Fibroblast of mammary gland (primary cell): ENCODE measurements around the gene CERS3.
"Not testable (repeated sequence)": the region's sequence is repeated elsewhere in the genome, so short reads cannot be mapped to it uniquely, and the experiment has no call there.

Experiments used
- DNase-seq: peaks from one replicate; pipeline ENCODE4 v3.0.0-alpha.2; 2010; ENCODE audit warnings: low read depth
- H3K4me3 ChIP-seq: 2 replicates; pipeline ENCODE4 v1.5.1; 2011; ENCODE audit warnings: low read depth, mild to moderate bottlenecking, low read length, moderate library complexity; ENCODE audit not compliant: control insufficient read depth
- TF ChIP-seq, protein P1 (sequence below): conservative IDR thresholded peaks from 2 replicates; pipeline ENCODE4 v1.5.1; 2011; ENCODE audit warnings: low read depth, low read length, inconsistent platforms; ENCODE audit not compliant: control insufficient read depth, insufficient read depth

The CERS3 gene

DNA sequence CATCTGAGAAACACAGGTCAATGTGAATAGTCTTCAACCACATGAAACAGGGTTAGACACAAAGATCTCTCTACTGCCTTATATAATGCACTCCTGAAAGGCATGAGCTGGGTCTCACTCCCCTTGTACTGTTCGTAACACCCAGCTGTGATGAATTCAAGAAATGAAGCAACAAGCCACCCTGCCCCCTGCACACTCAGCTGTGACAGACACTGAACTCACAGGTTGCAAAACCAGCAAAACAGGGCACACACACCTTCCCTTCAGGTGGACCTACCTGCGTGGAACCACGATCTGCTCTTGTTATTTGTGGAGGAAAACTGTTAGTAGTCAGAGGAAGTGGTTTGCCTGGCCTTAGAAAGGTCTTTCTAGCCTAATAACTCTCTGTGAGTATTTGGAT, 64.5 kb downstream of the CERS3 start:
- no peak overlapping the region for H3K4me3 ChIP-seq
- no peak for DNase-seq
- TF ChIP-seq, protein P1, sequence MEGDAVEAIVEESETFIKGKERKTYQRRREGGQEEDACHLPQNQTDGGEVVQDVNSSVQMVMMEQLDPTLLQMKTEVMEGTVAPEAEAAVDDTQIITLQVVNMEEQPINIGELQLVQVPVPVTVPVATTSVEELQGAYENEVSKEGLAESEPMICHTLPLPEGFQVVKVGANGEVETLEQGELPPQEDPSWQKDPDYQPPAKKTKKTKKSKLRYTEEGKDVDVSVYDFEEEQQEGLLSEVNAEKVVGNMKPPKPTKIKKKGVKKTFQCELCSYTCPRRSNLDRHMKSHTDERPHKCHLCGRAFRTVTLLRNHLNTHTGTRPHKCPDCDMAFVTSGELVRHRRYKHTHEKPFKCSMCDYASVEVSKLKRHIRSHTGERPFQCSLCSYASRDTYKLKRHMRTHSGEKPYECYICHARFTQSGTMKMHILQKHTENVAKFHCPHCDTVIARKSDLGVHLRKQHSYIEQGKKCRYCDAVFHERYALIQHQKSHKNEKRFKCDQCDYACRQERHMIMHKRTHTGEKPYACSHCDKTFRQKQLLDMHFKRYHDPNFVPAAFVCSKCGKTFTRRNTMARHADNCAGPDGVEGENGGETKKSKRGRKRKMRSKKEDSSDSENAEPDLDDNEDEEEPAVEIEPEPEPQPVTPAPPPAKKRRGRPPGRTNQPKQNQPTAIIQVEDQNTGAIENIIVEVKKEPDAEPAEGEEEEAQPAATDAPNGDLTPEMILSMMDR = no peak

DNA sequence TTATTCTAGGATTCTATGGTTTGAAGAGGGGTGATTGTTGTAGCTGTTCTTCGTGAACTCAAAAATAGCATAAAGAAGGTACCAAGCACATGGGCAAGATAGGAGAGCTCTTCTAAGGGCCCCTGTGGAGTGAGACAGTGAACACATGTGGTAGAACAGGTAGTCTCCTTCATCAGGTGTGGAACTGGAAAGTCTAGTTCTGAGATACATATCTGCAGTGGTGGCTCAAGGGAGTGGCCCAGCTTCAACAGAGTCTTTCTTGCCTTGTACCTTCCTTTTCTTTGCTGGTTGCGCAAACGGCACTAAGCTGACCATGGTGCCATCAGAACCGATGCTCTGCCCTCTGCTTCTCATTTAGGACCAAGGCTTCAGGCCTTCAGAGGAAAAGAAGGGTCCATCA, 65.2 kb downstream of the CERS3 start:
- no peak overlapping the region for H3K4me3 ChIP-seq
- TF ChIP-seq, protein P1 = no peak
- DNase-seq = no peak

DNA sequence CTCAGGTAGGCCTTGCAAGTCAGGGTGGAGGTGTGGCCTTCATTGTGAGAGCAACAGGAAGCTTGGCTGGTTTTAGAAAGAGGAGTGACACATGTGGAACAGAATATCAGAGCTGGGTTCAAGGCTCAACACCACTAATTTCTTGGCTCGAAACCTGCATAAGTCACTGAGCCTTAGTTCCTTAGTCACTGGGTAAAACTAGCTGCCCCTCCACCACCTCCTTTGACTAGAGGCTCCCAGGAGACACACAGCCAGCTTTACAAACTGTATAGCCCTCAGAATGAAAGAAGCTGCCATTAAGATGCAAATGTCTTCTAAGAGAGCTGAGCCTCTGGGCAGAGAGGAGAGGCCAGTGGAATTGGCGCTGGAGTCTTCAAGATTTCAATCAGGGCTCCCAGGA, 67.7 kb downstream of the CERS3 start:
- DNase-seq = no peak
- H3K4me3 ChIP-seq = no peak overlapping the region
- TF ChIP-seq, protein P1 = no peak

DNA sequence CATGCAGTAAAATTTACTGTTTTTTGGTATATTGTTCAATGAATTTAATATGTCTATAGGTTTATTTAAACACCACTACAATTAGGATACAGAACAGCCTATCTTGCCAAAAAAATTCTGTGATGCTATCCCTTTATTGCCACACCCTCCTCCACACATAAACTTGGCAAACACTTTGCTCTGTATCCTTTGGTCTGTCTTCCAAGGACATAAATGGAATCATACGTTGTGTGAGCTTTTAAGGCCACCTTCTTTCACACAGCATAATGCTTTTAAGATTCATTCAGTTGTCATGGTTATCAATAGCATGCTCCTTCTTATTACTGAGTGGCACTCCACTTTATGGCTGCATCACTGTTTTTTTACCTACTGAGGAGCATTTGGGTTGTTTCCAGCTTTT, 71.5 kb downstream of the CERS3 start:
- TF ChIP-seq, protein P1 = no peak
- peak; percentile 17 for DNase-seq

DNA sequence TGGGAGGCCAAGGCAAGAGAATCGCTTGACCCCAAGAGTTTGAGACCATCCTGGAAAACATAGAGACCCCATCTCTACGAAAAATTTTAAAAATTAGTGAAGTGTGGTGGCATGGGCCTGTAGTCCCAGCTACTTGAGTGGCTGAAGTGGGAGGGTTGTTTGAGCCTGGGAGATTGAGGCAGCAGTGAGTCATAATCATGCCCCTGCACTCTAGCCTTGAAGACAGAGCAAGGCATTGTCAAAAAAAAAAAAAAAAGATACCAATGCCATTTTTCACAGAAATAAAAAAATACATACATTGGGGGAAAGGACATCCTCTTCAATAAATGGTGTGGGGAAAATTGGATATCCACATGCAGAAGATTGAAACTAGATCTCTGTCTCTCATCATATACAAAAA, 74.6 kb downstream of the CERS3 start:
- TF ChIP-seq, protein P1 = no peak

More for the DNA sequence above, 71.5 kb downstream of the CERS3 start:
- H3K4me3 ChIP-seq = no peak overlapping the region

DNA sequence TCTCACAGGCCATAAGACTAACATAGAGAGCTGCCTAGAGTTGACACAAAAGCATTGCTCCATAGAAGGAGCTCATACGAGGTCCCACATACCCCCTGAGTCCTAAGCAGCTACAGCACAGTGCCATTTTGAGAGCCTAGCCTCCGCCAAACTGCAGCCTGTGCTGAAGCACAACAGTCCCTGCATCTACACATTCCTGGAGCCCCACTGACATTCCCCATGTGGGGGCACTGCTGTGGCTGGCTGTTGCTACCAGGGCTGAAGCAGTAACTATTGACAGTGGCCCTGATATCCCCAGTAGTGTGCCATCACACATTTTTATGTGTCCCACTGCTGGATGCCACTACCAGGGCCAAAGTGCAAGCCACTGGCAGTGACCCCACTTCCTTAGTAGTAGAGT, 80.3 kb downstream of the CERS3 start:
- H3K4me3 ChIP-seq = no peak overlapping the region
- TF ChIP-seq, protein P1 = no peak
- DNase-seq = no peak

More for the DNA sequence above, 74.6 kb downstream of the CERS3 start:
- no peak for DNase-seq
- no peak overlapping the region for H3K4me3 ChIP-seq

DNA sequence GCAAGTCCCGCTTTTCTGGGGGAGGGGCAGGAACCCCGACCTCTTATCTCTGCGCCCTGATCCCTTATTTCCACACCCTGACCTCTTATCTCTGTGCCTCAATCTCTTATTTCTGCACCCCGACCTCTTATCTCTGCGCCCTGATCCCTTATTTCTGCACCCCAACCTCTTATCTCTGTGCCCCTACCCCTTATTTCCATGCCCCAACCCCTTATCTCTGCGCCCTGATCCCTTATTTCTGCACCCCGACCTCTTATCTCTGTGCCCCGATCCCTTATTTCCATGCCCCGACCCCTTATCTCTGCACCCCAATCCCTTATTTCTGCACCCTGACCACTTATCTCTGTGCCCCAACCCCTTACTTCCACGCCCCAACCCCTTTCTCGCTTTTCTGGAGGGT, 87.7 kb downstream of the CERS3 start:
- not testable (repeated sequence) for DNase-seq, H3K4me3 ChIP-seq
